ENCODE measurements around the gene FCGBP.
"Not testable (repeated sequence)": the region's sequence is repeated elsewhere in the genome, so short reads cannot be mapped to it uniquely, and the experiment has no call there.

FCGBP gene

DNA sequence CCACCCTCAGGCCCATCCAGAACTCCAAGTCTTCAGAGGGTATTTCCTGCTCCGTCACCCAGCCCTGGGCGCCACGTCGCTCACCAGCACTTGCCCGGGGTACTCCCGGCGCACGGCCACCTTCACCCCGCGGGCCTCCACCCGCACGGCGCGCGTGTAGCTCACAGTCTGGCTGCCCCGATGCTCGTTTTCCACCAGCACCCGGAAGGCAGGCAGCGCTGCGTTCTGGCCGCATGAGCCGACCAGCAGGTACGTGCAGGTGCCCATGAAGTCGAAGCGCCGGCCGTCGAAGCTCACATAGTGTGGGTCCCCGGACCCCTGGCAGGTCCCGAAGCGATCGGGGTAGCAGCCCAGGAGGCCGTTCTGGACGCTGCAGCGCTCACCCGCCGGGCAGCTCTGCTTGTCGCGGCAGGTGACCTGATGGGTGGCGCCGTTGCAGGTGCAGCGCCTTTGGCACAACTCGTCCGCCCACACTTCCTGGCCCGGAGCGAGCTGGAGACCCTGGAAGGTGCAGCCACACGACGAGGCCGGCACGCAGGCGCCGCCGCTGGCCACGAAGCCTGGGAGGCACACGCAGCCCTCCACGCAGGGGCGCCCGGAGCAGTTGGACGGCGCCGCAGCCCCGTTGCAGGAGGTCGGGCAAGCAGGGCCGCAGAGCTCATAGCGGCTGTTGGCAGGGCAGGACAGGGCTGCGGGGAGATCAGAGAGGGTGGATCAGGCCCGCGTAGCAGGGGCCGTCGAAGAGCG, 19.2 kb downstream of the FCGBP start:
- H3K4me2 ChIP-seq = no peak overlapping the region
- no peak overlapping the region for H3K9ac ChIP-seq
- TF ChIP-seq Cebpa-rat (IDR thresholded peaks at IDR 0.05) = no peak
- H4K20me1 ChIP-seq = peaks cover 0 to 7% (median 0%) of the 10 kb centered on the region in 11 experiments; a peak in 1 of 22 replicates
- H3K4me1 ChIP-seq = peaks cover 0 to 17% (median 0%) of the 10 kb centered on the region in 10 experiments; a peak in 2 of 20 replicates
- H3K27ac ChIP-seq = no peak overlapping the region
- 0 out of 22 replicates have a peak, but pooled peaks cover 0 to 5% (median 0%) of the 10 kb centered on the region in 11 experiments for H3K9me3 ChIP-seq (replicated peaks in 1 of 11)
- H3K4me3 ChIP-seq = no peak overlapping the region
- peaks cover 0 to 87% (median 0%) of the 10 kb centered on the region in 11 experiments; a peak in 6 of 22 replicates for H3K36me3 ChIP-seq
- H3K27me3 ChIP-seq = no peaks in the 10 kb centered on the region

DNA sequence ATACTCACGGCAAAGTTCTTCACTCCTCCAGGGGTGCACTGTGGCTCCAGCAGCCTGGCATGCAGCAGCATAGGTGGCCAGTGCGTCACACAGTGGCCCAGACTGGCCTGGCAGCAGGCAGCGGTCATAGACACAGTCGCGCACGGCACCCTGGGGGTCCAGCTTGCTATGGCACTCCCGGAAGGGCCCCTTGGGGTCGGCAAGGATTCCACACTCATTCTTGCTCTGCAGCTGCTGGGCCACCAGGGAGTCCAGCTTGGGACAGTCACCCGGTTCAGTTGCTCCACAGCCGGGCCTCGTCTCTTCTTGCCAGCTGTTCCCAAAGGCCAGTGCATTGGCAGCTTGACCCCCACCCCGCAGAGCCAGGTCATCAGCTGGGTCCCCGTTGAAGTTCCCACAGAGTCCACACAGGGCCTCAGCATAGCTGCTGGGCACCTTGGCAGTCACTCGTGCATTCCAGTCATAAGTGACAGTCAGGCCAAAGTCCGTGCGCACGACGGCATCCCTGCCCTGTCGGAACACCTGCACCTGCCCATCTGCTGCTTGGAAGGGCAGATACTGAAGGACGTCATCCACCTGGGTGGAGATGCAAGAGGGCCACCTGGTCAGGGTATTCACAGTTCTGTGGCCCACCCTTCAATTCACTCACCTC, 20.6 kb downstream of the FCGBP start:
- Histone ChIP-seq H3K9me3 (replicated peaks in 1 of 11) (no peaks in the 10 kb centered on the region), H3K4me1 (peaks cover 0 to 23% (median 0%) of the 10 kb centered on the region in 10 experiments; a peak in 6 of 20 replicates), H3K4me3 (no peak overlapping the region), H4K20me1 (peaks cover 0 to 7% (median 0%) of the 10 kb centered on the region in 11 experiments; a peak in 1 of 22 replicates), H3K36me3 (peaks cover 0 to 77% (median 0%) of the 10 kb centered on the region in 11 experiments; a peak in 6 of 22 replicates), H3K4me2 (no peak overlapping the region), H3K9ac (no peak overlapping the region), H3K27me3 (no peaks in the 10 kb centered on the region), H3K27ac (no peak overlapping the region)
- TF ChIP-seq Cebpa-rat (IDR thresholded peaks at IDR 0.05) = no peak

GRCh38 chr19:39908803-39909202, 25.6 kb downstream of the FCGBP start:
- H3K4me2 ChIP-seq = peak overlapping the region in 4 of 11 experiments; percentile 13 to 52 (median 28); a peak in 5 of 22 replicates

DNA sequence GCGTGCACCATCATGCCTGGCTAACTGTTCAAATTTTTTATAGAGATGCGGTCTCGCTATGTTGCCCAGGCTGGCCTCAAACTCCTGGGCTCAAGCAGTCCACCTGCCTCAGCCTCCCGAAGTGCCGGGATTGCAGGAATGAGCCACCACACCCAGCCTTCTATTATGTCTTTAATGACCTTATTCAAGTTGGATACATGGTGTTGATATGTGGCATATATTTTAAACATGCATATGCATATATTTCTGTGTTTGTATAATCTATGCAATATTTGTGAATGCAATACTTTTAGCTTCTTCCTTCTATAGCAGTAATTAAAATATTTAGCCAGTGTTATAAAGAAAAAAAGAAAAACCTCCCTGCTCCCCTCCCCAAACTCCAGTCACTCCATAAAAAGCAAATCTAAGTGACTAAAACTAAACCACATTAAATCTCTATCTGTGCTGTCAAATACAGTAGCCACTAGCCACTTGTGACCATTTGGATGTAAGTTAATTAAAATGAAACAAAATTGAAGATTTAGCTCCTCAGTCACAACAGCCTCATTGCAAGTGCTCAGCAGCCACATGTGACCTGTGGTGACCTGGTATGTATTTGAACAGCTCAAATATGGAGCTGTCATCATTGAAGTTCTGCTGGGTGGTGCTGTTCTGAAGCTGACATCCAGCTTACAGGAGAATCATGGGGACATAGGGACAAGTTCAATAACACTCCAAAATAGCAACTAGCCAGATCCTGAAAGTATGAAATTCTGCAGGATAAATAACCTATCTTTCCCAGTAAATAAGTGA, 27.4 kb downstream of the FCGBP start:
- H3K4me3 ChIP-seq = no peak overlapping the region
- no peaks in the 10 kb centered on the region for H3K9me3 ChIP-seq (replicated peaks in 1 of 11)
- H3K27ac ChIP-seq = no peak overlapping the region
- H3K36me3 ChIP-seq = peaks cover 0 to 29% (median 0%) of the 10 kb centered on the region in 11 experiments; a peak in 3 of 22 replicates
- TF ChIP-seq Cebpa-rat (IDR thresholded peaks at IDR 0.05) = no peak
- peak overlapping the region in 2 of 11 experiments; percentile 20 to 52; a peak in 4 of 22 replicates for H3K4me2 ChIP-seq
- H4K20me1 ChIP-seq = no peaks in the 10 kb centered on the region; a peak in 1 of 22 replicates
- no peak overlapping the region for H3K9ac ChIP-seq
- peaks cover 0 to 26% (median 2%) of the 10 kb centered on the region in 10 experiments; a peak in 9 of 20 replicates for H3K4me1 ChIP-seq
- no peaks in the 10 kb centered on the region for H3K27me3 ChIP-seq

More at GRCh38 chr19:39908803-39909202, 25.6 kb downstream of the FCGBP start:
- Histone ChIP-seq H3K4me3 (no peak overlapping the region), H3K27me3 (no peaks in the 10 kb centered on the region), H3K9ac (no peak overlapping the region), H3K27ac (no peak overlapping the region), H4K20me1 (no peaks in the 10 kb centered on the region; a peak in 1 of 22 replicates), H3K4me1 (peaks cover 0 to 26% (median 2%) of the 10 kb centered on the region in 10 experiments; a peak in 9 of 20 replicates), H3K9me3 (replicated peaks in 1 of 11) (no peaks in the 10 kb centered on the region), H3K36me3 (peaks cover 0 to 43% (median 0%) of the 10 kb centered on the region in 11 experiments; a peak in 3 of 22 replicates)
- no peak for TF ChIP-seq Cebpa-rat (IDR thresholded peaks at IDR 0.05)

DNA sequence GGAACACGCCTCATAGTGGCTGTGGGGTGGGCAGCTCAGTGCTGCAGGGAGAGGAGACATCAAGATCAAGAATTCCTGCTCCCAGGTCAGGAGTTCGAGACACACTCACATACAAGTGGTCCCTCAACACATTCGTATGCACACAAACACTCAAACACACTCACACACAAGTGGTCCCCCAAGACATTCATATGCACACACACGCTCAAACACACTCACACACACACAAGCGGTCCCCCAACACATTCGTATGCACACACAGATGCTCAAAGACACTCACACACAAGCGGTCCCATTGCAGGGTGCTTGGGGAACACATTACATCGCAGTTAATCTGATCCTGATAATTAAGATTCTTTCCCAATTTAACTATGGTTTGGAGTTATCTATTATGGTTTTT, 28.2 kb downstream of the FCGBP start:
- TF ChIP-seq Cebpa-rat (IDR thresholded peaks at IDR 0.05) = no peak
- H3K27ac ChIP-seq = no peak overlapping the region
- H3K4me3 ChIP-seq = no peak overlapping the region
- no peaks in the 10 kb centered on the region; a peak in 1 of 22 replicates for H4K20me1 ChIP-seq
- no peak overlapping the region for H3K4me2 ChIP-seq
- no peaks in the 10 kb centered on the region for H3K9me3 ChIP-seq (replicated peaks in 1 of 11)
- peaks cover 0 to 34% (median 0%) of the 10 kb centered on the region in 11 experiments; a peak in 3 of 22 replicates for H3K36me3 ChIP-seq
- H3K4me1 ChIP-seq = peaks cover 0 to 26% (median 2%) of the 10 kb centered on the region in 10 experiments; a peak in 9 of 20 replicates
- no peaks in the 10 kb centered on the region for H3K27me3 ChIP-seq
- H3K9ac ChIP-seq = no peak overlapping the region

DNA sequence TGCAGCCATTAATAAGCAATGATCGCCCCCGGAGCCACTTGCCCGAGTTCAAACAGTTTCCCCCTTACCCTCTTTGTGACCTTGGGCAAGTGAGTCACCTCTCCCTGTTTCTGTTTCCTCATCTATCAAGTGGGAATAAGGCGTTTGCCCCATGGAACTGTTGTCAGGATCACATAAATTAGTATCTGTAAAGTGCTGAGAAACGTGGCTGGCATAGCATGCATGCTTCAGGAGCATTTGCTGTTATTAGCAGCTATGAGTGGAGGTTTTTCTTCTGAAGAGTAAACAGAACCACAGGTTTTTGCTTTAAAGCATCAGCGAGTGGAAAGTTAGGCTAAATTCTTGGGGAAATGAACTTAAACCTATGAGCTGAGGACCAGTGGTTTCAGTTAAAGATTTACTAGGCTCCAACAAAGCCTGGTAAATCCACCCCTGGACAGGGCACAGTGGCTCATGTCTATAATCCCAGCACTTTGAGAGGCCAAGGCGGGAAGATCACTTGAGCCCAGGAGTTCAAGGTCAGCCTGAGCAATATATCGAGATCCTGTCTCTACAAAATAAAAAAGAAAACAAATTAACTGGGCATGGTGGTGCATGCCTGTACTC, 30.8 kb downstream of the FCGBP start:
- Histone ChIP-seq H3K4me1 (peaks cover 0 to 16% (median 2%) of the 10 kb centered on the region in 10 experiments; a peak in 9 of 20 replicates), H3K36me3 (peaks cover 0 to 20% (median 0%) of the 10 kb centered on the region in 11 experiments; a peak in 3 of 22 replicates)
- H3K9me3 ChIP-seq (replicated peaks in 1 of 11); H3K9ac ChIP-seq; H3K4me2 ChIP-seq; H3K4me3 ChIP-seq; H4K20me1 ChIP-seq; H3K27ac ChIP-seq; H3K27me3 ChIP-seq: not testable (repeated sequence)

GRCh38 chr19:39902326-39902725, 32.1 kb downstream of the FCGBP start:
- not testable (repeated sequence) for H3K9me3 ChIP-seq (replicated peaks in 1 of 11); H3K4me3 ChIP-seq; H3K9ac ChIP-seq; H3K4me2 ChIP-seq; H3K27ac ChIP-seq; H4K20me1 ChIP-seq; H3K4me1 ChIP-seq; H3K27me3 ChIP-seq
- H3K36me3 ChIP-seq = peaks cover 0 to 17% (median 0%) of the 10 kb centered on the region in 11 experiments; a peak in 3 of 22 replicates

- not testable (repeated sequence) for H3K4me1 ChIP-seq; H3K9me3 ChIP-seq (replicated peaks in 1 of 11); H3K9ac ChIP-seq; H4K20me1 ChIP-seq; H3K27me3 ChIP-seq; H3K4me3 ChIP-seq; H3K4me2 ChIP-seq; H3K27ac ChIP-seq
- H3K36me3 ChIP-seq = peaks cover 0 to 11% (median 0%) of the 10 kb centered on the region in 11 experiments; a peak in 3 of 22 replicates
Observed at GRCh38 chr19:39901681-39902080, 32.8 kb downstream of the FCGBP start.

GRCh38 chr19:39898858-39899257, 35.6 kb downstream of the FCGBP start:
- H3K27me3 ChIP-seq; H3K27ac ChIP-seq; H3K36me3 ChIP-seq; H3K9ac ChIP-seq; H3K9me3 ChIP-seq (replicated peaks in 1 of 11); H3K4me2 ChIP-seq; H4K20me1 ChIP-seq; H3K4me3 ChIP-seq; H3K4me1 ChIP-seq: not testable (repeated sequence)

GRCh38 chr19:39897511-39898245, 36.8 kb downstream of the FCGBP start:
- peaks cover 0 to 15% (median 0%) of the 10 kb centered on the region in 11 experiments; a peak in 3 of 22 replicates for H3K36me3 ChIP-seq
- not testable (repeated sequence) for H3K27ac ChIP-seq, H4K20me1 ChIP-seq

GRCh38 chr19:39895096-39895495, 39.3 kb downstream of the FCGBP start:
- H3K27ac ChIP-seq = not testable (repeated sequence)

More at GRCh38 chr19:39897511-39898245, 36.8 kb downstream of the FCGBP start:
- H3K27me3 ChIP-seq; H3K4me3 ChIP-seq; H3K4me2 ChIP-seq; H3K9ac ChIP-seq; H3K9me3 ChIP-seq (replicated peaks in 1 of 11); H3K4me1 ChIP-seq: not testable (repeated sequence)

More at GRCh38 chr19:39895096-39895495, 39.3 kb downstream of the FCGBP start:
- not testable (repeated sequence) for H3K9me3 ChIP-seq (replicated peaks in 1 of 11); H3K4me2 ChIP-seq; H3K27me3 ChIP-seq; H3K4me3 ChIP-seq; H3K4me1 ChIP-seq; H3K9ac ChIP-seq
- Histone ChIP-seq H3K36me3 (peaks cover 0 to 36% (median 0%) of the 10 kb centered on the region in 11 experiments; a peak in 6 of 22 replicates), H4K20me1 (peaks cover 0 to 11% (median 0%) of the 10 kb centered on the region in 11 experiments; a peak in 3 of 22 replicates)

Measured in BLaER1 treated with 17β-estradiol and CSF1 and Interleukin-3, amounts not matched to agents 10 nM and 100 nM (cell line).